Measurements from ENCODE around the gene SMARCD3.

DNA sequence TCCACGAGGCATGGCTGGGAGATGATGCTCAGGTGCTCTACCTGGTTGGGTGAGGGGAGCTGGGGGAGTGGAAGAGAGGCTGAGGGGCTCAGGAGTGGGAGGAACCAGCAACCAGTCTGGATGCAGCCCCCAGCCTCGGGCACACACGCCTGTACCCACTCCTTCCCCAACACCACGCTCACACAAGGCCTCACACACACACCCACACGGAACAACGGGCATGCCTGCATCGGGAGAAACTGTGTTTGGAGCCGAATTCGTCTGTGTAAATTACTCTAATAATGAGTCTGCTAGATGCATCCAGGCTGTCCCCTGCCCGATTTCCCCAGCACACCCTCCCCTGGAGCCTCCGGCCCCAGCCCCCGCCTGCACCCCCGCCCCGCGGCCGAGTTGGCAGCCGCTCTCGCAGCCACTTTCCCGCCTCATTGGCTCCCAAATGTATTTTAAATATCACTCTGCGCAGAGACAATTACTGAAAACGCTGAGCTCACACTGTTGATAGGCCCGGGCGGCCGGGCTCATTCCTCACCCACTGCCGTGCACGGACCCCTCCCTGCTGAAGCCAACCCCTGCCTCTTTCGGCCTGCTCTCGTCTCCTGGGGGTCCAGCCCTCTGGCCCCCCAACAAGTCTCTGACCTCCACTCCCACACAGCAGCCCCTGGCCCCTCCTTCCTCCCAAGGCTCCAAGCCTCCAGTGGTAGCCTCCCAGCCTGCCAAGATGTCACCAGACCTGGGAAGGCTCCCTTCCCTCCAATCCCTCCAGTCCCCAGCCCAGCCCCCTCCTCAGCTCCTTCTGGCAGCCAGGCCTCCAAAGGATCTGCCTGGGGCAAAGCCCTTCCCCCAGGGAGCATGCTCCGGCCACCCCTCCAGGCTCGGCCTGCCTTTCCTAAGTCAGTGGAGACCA is 49.3 kb downstream of the SMARCD3 start:
- TF ChIP-seq, protein P1, sequence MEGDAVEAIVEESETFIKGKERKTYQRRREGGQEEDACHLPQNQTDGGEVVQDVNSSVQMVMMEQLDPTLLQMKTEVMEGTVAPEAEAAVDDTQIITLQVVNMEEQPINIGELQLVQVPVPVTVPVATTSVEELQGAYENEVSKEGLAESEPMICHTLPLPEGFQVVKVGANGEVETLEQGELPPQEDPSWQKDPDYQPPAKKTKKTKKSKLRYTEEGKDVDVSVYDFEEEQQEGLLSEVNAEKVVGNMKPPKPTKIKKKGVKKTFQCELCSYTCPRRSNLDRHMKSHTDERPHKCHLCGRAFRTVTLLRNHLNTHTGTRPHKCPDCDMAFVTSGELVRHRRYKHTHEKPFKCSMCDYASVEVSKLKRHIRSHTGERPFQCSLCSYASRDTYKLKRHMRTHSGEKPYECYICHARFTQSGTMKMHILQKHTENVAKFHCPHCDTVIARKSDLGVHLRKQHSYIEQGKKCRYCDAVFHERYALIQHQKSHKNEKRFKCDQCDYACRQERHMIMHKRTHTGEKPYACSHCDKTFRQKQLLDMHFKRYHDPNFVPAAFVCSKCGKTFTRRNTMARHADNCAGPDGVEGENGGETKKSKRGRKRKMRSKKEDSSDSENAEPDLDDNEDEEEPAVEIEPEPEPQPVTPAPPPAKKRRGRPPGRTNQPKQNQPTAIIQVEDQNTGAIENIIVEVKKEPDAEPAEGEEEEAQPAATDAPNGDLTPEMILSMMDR (IDR thresholded peaks at IDR 0.05): no peak
- no peak for TF ChIP-seq POLR2AphosphoS5 (IDR thresholded peaks at IDR 0.05)
- no peak for TF ChIP-seq POLR2A (IDR thresholded peaks at IDR 0.05)
